ENCODE results near the gene NEB.
A peak's percentile ranks its signal among the peaks of the same experiment; 100 is the strongest.

Gene NEB

GRCh38 chr2:151551556-151551955 is 182.7 kb downstream of the NEB start:
- no peak for DNase-seq (ENCODE audit: low read depth)

- no peak for DNase-seq (ENCODE audit: low read depth)
Measured at GRCh38 chr2:151549191-151549590, 185.1 kb downstream of the NEB start.

GRCh38 chr2:151544449-151544848 is 189.8 kb downstream of the NEB start:
- no peak for DNase-seq (ENCODE audit: low read depth)

- no peak for DNase-seq (ENCODE audit: low read depth)
Measured at GRCh38 chr2:151543876-151544275, 190.4 kb downstream of the NEB start.

GRCh38 chr2:151534001-151534400 is 200.3 kb downstream of the NEB start:
- DNase-seq (ENCODE audit: low read depth) = no peak

GRCh38 chr2:151533127-151533526 is 201.1 kb downstream of the NEB start:
- no peak for DNase-seq (ENCODE audit: low read depth)

GRCh38 chr2:151526572-151527090 is 207.6 kb downstream of the NEB start:
- no peak for DNase-seq (ENCODE audit: low read depth)

GRCh38 chr2:151525821-151526373 is 208.4 kb downstream of the NEB start:
- DNase-seq (ENCODE audit: low read depth) = no peak

- DNase-seq (ENCODE audit: low read depth) = peak; percentile 56
Measured at GRCh38 chr2:151523850-151524249, 210.4 kb downstream of the NEB start.

- no peak for DNase-seq (ENCODE audit: low read depth)
Measured at GRCh38 chr2:151522556-151522955, 211.7 kb downstream of the NEB start.

GRCh38 chr2:151520976-151521375 is 213.3 kb downstream of the NEB start:
- DNase-seq (ENCODE audit: low read depth) = no peak

GRCh38 chr2:151518802-151519201 is 215.5 kb downstream of the NEB start:
- DNase-seq (ENCODE audit: low read depth) = peak; percentile 27

GRCh38 chr2:151508519-151508918 is 225.8 kb downstream of the NEB start:
- DNase-seq (ENCODE audit: low read depth) = no peak

GRCh38 chr2:151506170-151506569 is 228.1 kb downstream of the NEB start:
- no peak for DNase-seq (ENCODE audit: low read depth)

GRCh38 chr2:151498178-151498577 is 236.1 kb downstream of the NEB start:
- no peak for DNase-seq (ENCODE audit: low read depth)

- no peak for DNase-seq (ENCODE audit: low read depth)
Measured at GRCh38 chr2:151491496-151491895, 242.8 kb downstream of the NEB start.

GRCh38 chr2:151490276-151490675 is 244.0 kb downstream of the NEB start:
- DNase-seq (ENCODE audit: low read depth) = no peak

- DNase-seq (ENCODE audit: low read depth) = no peak
Measured at GRCh38 chr2:151486053-151486452, 248.2 kb downstream of the NEB start.

- no peak for DNase-seq (ENCODE audit: low read depth)
Measured at GRCh38 chr2:151484100-151484499, 250.2 kb downstream of the NEB start.

- no peak for DNase-seq (ENCODE audit: low read depth)
Measured at GRCh38 chr2:151483546-151483945, 250.7 kb downstream of the NEB start.

GRCh38 chr2:151482171-151482725 is 252.0 kb downstream of the NEB start:
- DNase-seq (ENCODE audit: low read depth) = no peak

- DNase-seq (ENCODE audit: low read depth) = no peak
Measured at GRCh38 chr2:151481744-151482143, 252.5 kb downstream of the NEB start.

GRCh38 chr2:151478011-151478410 is 256.3 kb downstream of the NEB start:
- DNase-seq (ENCODE audit: low read depth) = peak; percentile 36

- DNase-seq (ENCODE audit: low read depth) = no peak
Measured at GRCh38 chr2:151476287-151476686, 258.0 kb downstream of the NEB start.

Data from EH (cell line).